Neural cell (in vitro differentiated cells): ENCODE measurements around the gene ATP10D.

Experiments
- EP300 ChIP-seq: fragments of 450-650 bp; conservative IDR thresholded peaks from 2 replicates; pipeline ENCODE4 v1.6.1; 2014; ENCODE audit warnings: antibody characterized with exemption, mild to moderate bottlenecking, moderate library complexity; ENCODE audit not compliant: poor library complexity, severe bottlenecking
- EZH2 ChIP-seq: fragments of 200-600, 300-800 bp; shearing (Covaris generic), sonication (generic); IDR thresholded peaks from 2 replicates; pipeline ENCODE4 v1.6.1; 2014; ENCODE audit warnings: antibody characterized with exemption, low read length, borderline replicate concordance, mild to moderate bottlenecking; ENCODE audit not compliant: insufficient read depth, poor library complexity, severe bottlenecking
- MXI1 ChIP-seq: fragments of 450-650 bp; conservative IDR thresholded peaks from 2 replicates; pipeline ENCODE4 v1.6.1; 2014; ENCODE audit warnings: antibody characterized with exemption, mild to moderate bottlenecking; ENCODE audit not compliant: poor library complexity, severe bottlenecking
- POLR2AphosphoS5 ChIP-seq: IDR thresholded peaks from 2 replicates; pipeline ENCODE4 v1.6.1; 2012
- RAD21 ChIP-seq: fragments of 450-650 bp; conservative IDR thresholded peaks from 2 replicates; pipeline ENCODE4 v1.6.1; 2014; ENCODE audit warnings: antibody characterized with exemption, mild to moderate bottlenecking, moderate library complexity
- SMC3 ChIP-seq: fragments of 450-650 bp; conservative IDR thresholded peaks from 2 replicates; pipeline ENCODE4 v1.6.1; 2014; ENCODE audit warnings: antibody characterized with exemption, mild to moderate bottlenecking, moderate library complexity; ENCODE audit not compliant: poor library complexity
- TAF1 ChIP-seq: IDR thresholded peaks from 2 replicates; pipeline ENCODE4 v1.6.1; 2012; ENCODE audit warnings: low read depth
- TF ChIP-seq, protein P1 (sequence below): fragments of 450-650 bp; IDR thresholded peaks from 2 replicates; pipeline ENCODE4 v1.5.1; 2014; ENCODE audit warnings: antibody characterized with exemption, mild to moderate bottlenecking, moderate library complexity; ENCODE audit not compliant: poor library complexity, severe bottlenecking
- TF ChIP-seq, protein P2 (sequence below): IDR thresholded peaks from 2 replicates; pipeline ENCODE4 v1.6.1; 2012; ENCODE audit warnings: borderline replicate concordance

DNA sequence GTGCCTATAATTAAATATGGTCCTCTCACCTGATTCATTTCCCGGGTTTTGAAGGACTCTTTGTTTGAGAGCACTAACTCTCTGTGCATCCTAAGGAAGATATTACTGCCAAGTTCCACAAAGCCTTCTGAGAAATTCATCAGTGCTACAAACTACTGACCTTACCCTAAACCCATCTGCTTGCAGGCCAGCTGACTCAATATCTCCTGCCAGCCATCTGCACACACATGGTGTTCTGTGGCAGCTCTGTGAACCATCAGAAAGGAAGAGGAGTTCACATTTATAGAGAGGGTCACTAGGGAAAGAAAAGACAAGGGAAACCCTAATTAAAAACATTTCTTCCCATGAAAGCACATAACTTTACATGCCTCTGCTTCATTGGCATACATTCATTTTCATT is 156.7 kb downstream of the ATP10D start:
- TF ChIP-seq SMC3 (no peak), EP300 (no peak), POLR2AphosphoS5 (no peak), TAF1 (no peak), MXI1 (no peak), EZH2 (no peak), RAD21 (no peak)
- TF ChIP-seq, protein P1, sequence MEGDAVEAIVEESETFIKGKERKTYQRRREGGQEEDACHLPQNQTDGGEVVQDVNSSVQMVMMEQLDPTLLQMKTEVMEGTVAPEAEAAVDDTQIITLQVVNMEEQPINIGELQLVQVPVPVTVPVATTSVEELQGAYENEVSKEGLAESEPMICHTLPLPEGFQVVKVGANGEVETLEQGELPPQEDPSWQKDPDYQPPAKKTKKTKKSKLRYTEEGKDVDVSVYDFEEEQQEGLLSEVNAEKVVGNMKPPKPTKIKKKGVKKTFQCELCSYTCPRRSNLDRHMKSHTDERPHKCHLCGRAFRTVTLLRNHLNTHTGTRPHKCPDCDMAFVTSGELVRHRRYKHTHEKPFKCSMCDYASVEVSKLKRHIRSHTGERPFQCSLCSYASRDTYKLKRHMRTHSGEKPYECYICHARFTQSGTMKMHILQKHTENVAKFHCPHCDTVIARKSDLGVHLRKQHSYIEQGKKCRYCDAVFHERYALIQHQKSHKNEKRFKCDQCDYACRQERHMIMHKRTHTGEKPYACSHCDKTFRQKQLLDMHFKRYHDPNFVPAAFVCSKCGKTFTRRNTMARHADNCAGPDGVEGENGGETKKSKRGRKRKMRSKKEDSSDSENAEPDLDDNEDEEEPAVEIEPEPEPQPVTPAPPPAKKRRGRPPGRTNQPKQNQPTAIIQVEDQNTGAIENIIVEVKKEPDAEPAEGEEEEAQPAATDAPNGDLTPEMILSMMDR: no peak
- TF ChIP-seq, protein P2, sequence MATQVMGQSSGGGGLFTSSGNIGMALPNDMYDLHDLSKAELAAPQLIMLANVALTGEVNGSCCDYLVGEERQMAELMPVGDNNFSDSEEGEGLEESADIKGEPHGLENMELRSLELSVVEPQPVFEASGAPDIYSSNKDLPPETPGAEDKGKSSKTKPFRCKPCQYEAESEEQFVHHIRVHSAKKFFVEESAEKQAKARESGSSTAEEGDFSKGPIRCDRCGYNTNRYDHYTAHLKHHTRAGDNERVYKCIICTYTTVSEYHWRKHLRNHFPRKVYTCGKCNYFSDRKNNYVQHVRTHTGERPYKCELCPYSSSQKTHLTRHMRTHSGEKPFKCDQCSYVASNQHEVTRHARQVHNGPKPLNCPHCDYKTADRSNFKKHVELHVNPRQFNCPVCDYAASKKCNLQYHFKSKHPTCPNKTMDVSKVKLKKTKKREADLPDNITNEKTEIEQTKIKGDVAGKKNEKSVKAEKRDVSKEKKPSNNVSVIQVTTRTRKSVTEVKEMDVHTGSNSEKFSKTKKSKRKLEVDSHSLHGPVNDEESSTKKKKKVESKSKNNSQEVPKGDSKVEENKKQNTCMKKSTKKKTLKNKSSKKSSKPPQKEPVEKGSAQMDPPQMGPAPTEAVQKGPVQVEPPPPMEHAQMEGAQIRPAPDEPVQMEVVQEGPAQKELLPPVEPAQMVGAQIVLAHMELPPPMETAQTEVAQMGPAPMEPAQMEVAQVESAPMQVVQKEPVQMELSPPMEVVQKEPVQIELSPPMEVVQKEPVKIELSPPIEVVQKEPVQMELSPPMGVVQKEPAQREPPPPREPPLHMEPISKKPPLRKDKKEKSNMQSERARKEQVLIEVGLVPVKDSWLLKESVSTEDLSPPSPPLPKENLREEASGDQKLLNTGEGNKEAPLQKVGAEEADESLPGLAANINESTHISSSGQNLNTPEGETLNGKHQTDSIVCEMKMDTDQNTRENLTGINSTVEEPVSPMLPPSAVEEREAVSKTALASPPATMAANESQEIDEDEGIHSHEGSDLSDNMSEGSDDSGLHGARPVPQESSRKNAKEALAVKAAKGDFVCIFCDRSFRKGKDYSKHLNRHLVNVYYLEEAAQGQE: no peak
